Pulmonary artery endothelial cell (primary cell): ENCODE data around the gene TPRG1L. TPM values are rescaled to one million over a fixed set of nuclear protein-coding genes. Genes with fewer than 3 reads are reported as not detected.

Experiments
- DNase-seq: peaks from one replicate; pipeline ENCODE4 v3.0.0-alpha.2; 2011; ENCODE audit warnings: low read depth, low spot score
- total RNA-seq: library from RNA; depleted of rRNA; stranded (reverse); fragments of >200 nt; gene quantifications from 2 replicates; pipeline ENCODE4 v1.2.3, GENCODE V29; 2014

The TPRG1L gene
- total RNA-seq, 1 donor from 2014 or later, result 33.0 TPM

DNA sequence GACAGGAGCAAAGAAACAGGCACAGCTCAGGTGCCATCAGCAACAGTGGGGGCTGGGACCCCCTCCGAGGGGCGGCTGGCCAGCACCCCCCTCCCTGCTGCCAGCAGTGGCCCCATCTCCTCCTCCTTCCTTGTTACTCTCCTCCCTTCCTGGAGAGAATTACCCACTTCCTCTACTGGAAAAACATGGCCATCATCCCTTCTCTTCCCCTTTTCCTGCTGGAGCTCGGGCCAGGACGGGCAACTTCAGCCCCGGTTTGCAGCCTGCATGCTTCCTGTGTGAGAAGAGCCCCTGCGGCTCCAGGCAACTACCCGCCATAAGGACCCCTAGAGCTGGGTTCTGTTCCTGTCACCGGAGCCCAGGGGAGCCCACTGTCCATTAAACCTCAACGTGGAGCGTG lies 31.1 kb upstream of the TPRG1L start:
- DNase-seq, result no peak

DNA sequence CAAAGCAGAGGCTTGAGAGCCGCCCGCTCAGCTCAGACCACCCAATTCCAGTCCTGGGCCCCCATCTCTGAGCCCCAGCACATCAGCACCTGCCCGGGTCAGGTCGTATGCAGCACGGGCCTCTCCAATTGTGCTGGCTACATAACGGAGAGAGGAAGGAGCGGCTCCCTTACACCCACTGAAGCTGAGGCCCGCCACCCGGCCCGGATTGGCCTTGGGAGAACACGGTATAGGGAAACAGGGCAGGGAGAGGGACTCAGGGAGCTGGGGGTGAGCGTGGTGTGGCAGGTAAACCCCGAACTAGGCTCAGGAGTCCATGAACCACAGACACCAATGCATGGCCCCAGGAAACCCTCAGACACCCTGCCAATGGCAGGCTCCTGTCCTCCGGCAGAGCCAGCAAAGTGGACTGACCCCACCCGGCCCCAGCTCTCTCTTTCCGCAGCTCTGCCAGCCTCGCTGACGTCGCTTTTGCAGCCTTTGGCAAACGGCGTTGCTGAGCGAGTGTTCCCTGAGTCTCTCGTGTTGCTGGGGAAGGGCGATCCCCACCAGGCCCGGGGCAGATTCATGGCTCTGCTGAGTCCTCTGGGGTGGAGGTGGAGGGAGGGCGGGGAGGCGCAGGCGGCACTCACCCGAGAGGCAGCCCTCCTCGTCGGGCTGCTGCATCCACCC lies 30.0 kb upstream of the TPRG1L start:
- no peak for DNase-seq

DNA sequence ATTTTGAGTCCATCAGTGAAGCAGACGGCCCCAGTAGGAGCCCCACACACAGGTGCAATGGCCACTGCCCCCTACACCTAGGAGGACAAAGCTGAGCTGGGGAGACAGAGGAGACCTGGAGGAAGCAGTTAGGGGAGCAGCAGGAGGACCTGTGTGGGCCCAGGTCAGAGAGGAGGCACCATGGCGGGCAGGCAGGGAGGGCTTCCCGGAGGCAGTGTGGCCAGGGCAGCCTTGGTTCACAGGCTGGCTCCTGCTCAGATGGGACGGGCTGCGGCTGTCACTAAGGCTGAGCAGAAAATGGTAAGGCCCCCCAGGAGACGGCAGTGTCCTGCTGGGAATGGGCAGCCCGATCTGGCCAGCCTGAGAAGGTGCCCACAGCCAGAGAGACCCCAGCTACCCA lies 28.9 kb upstream of the TPRG1L start:
- DNase-seq, result no peak

- DNase-seq, result no peak
Observed at GRCh38 chr1:3596663-3597598, 27.9 kb upstream of the TPRG1L start.

GRCh38 chr1:3597599-3597964 lies 27.2 kb upstream of the TPRG1L start:
- no peak for DNase-seq

DNA sequence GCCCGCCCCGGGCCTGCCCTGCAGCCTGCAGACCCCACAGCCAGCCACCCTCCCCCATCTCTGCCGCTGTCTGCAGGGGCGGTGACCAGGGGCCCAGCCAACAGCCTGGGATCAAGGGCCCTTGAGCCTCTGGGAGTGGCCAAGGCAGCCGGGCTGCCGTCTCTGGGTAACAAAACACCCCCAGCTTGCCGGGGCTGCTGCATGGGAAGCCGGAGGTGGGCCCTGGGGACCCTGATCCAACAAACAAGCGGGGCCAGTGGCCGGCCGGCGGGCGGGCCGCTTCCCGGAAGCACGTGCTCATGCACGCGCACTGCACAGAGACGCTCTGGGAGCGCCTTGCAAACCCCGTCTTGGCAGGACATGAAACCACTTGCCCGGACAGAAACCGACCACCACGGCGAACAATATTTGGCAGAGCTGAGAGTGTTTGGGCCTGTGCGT lies 26.7 kb upstream of the TPRG1L start:
- DNase-seq, result no peak

- DNase-seq, result no peak
Observed at GRCh38 chr1:3598522-3599285, 26.1 kb upstream of the TPRG1L start.

GRCh38 chr1:3599286-3599811 lies 25.5 kb upstream of the TPRG1L start:
- no peak for DNase-seq

GRCh38 chr1:3599816-3600215 lies 25.0 kb upstream of the TPRG1L start:
- no peak for DNase-seq

- no peak for DNase-seq
Observed at GRCh38 chr1:3600354-3600753, 24.5 kb upstream of the TPRG1L start.

GRCh38 chr1:3601743-3602142 lies 23.1 kb upstream of the TPRG1L start:
- DNase-seq, result no peak

- DNase-seq, result no peak
Observed at GRCh38 chr1:3602375-3602774, 22.4 kb upstream of the TPRG1L start.

DNA sequence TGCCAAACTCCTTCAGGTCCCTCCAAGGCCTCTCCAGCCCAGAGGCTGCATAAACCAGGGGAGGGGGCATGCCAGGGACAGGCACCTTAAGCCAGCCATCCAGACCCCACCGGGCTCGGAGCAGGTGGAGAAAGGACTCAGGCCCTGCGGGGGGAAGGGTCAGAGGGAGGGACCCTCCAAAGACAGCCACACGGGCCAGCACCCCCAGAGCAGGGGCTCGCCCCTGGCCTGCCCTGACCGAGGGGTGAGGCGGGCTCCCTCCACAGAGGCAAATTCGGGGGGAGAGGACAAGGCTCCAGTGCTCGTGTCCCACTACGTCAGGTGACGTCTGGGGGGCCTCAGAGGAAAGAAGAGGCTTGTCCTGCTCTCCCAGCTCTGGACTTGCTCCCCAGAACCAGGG lies 21.7 kb upstream of the TPRG1L start:
- no peak for DNase-seq

DNA sequence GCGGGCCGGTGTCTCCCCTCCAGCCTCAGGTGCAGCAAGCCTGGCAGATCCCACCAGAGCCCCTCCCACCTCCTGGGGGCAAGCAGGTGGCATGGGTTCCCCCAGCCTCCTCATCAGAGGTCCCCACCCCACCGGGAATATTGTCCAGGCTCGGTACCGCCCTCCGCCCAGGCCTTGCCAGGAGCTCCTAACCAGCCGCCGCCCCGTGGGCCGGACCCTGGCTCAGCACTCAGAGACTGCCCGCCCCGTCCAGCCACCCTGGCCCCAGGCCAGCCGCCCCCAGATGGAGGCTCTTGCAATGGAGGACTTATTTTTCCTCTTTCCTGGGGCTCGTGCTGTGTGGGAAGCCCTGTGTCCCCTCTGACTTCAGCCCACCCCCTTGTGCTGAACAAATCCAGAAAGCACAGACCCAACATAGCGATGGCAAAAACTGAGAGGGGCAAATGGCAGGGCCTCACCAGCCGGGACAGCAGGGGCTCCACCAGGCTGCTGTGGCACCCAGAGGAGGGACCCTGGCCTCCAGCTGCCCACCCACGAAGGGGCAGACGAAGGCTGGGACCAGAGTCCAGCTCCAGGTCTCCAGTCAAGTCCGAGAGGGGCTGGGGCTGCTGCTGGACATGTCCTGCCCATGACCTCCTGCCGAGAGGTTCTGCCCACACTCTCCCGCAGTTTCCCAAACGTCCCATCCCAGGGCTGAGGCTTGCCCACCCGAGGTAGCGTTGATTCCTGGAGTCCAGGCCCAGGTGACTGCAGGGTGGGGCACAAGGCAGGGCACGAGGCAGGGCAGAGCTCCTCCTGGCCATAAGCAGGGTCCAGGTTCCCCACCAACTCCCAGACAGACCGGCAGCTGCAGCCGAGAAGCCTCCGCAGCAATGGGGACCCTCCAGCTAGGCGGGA lies 21.0 kb upstream of the TPRG1L start:
- DNase-seq, result no peak

- no peak for DNase-seq
Observed at GRCh38 chr1:3604468-3604974, 20.3 kb upstream of the TPRG1L start.

GRCh38 chr1:3604997-3605823 lies 19.6 kb upstream of the TPRG1L start:
- no peak for DNase-seq

DNA sequence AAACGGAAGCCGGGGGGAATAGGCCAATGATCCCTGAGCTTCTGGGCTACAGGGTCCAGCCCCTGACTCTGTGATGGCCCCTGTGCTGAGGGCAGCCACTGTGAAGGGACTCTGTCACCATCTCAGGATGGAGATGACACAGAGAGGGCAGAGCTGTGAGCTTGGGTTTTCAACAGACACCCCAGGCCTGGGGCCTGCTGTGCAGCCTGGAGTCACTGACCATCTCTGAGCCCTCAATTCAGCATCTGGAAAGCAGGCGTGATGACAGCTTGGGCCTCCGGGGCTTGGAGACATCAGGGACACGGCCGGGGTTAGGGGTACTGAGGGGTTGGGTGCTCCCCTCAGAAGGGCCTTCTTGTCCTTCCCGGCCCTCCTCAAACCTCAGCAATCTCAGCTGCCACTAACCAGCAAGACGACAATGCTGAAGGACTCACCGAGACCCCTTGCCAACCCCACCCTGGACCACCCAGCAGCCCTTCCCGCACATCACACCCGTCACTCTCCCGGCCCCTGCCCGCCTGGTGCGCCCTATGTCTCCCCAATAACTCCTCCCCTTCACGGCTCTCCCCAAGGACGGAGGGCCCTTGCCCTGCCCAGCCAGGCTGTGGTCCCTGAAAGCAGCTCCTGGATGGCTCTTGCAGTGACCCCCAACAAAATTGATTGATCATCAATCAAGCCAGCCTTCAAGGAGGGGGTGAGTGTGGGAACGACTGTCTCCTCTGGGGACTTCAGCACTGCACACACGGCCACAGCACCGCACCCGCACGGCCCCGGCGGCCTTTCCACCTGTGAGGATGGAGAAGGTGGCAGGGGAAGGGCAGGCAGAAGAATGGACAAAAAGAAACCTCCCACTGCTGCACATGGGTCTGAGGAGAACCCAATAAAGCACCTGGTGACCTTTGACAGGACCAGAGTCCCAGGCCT lies 17.8 kb upstream of the TPRG1L start:
- DNase-seq, result no peak

GRCh38 chr1:3607703-3608065 lies 17.1 kb upstream of the TPRG1L start:
- no peak for DNase-seq

DNA sequence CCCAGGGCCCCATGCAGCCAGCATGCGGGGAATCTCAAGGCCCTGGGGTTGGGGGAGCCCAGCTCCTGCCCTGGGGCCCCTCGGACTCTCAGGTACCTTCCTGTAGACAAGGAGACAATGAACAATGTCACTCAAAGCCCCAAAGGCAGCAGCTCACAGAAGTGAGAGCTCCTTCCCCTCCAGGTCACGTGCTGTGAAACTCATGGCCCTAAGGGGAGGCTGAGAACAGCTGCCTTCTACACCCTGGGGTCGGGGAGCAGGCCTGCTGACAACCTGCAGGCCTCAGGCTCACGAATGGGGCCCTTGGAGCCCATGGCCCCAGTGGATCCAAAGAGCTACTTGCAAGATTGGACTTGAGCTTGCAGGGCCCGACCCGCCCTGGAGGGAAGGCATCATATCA lies 16.7 kb upstream of the TPRG1L start:
- DNase-seq, result no peak
